IMR-90 (cell line): ENCODE data around the gene GRAMD1B. TPM values are rescaled to one million over a fixed set of nuclear protein-coding genes. Genes with fewer than 3 reads are reported as not detected.

ENCODE experiments used
- ATAC-seq: fragments of 200-7000 bp; cut with Tn5 transposase; 2 replicates; pipeline ENCODE4 v1.9.1; 2020; ENCODE audit warnings: low read depth, mild to moderate bottlenecking, moderate library complexity
- BruUV-seq: library from RNA; stranded (reverse); fragments of 400-500 nt; replicated peaks from 2 replicates; lab custom pipeline; 2021; lab: Mats Ljungman, UMichigan
- CTCF ChIA-PET: fragments of 300-600 bp; formaldehyde crosslinking; extraction: SDS; loops from one replicate; lab custom pipeline; 2021; ENCODE audit warnings: antibody characterized with exemption; lab: Yijun Ruan, JAX
- POLR2A ChIA-PET: fragments of 300-600 bp; sonication (Branson Sonifier 250); formaldehyde crosslinking; loops from one replicate; lab custom pipeline; 2022; ENCODE audit warnings: antibody characterized with exemption; ENCODE audit not compliant: unreplicated experiment; lab: Charles Lee
- DNase-seq: peaks from one replicate; pipeline ENCODE4 v3.0.0; 2013
- H2AFZ ChIP-seq: replicated peaks from 2 replicates; pipeline ENCODE3; 2013; ENCODE audit warnings: low read length, mild to moderate bottlenecking; ENCODE audit not compliant: poor library complexity
- H2AK5ac ChIP-seq: 2 replicates; pipeline ENCODE4 v1.6.1; 2013; ENCODE audit warnings: low read depth, low read length, inconsistent platforms
- H2AK9ac ChIP-seq: replicated peaks from 2 replicates; pipeline ENCODE3; 2013; ENCODE audit warnings: mild to moderate bottlenecking, low read depth, low read length, moderate library complexity; ENCODE audit not compliant: poor library complexity
- H2BK120ac ChIP-seq: 2 replicates; pipeline ENCODE4 v1.6.1; 2013; ENCODE audit warnings: low read depth, low read length, inconsistent platforms
- H2BK15ac ChIP-seq: 3 replicates; pipeline ENCODE4 v1.6.1; 2013; ENCODE audit warnings: low read depth, low read length, inconsistent platforms
- H2BK20ac ChIP-seq: 2 replicates; pipeline ENCODE4 v1.6.1; 2013; ENCODE audit warnings: low read depth, mild to moderate bottlenecking, inconsistent platforms, low read length, moderate library complexity
- H2BK5ac ChIP-seq: 2 replicates; pipeline ENCODE4 v1.6.1; 2013; ENCODE audit warnings: mild to moderate bottlenecking, low read depth, low read length, inconsistent platforms; ENCODE audit not compliant: poor library complexity, severe bottlenecking
- H3K14ac ChIP-seq: replicated peaks from 2 replicates; pipeline ENCODE4 v1.6.1; 2013; ENCODE audit warnings: low read depth, low read length, inconsistent platforms
- H3K18ac ChIP-seq: 2 replicates; pipeline ENCODE4 v1.6.1; 2013; ENCODE audit warnings: low read depth, low read length, control low read depth
- H3K23ac ChIP-seq: 2 replicates; pipeline ENCODE4 v1.6.1; 2013; ENCODE audit warnings: low read depth, low read length, inconsistent platforms
- H3K27ac ChIP-seq: 2 replicates; pipeline ENCODE4 v1.5.1; 2013; ENCODE audit warnings: mild to moderate bottlenecking, control low read depth, low read length; ENCODE audit not compliant: insufficient read depth
- H3K27me3 ChIP-seq: 2 replicates; pipeline ENCODE4 v1.6.1; 2013; ENCODE audit warnings: low read length; ENCODE audit not compliant: control insufficient read depth, insufficient read depth
- H3K36me3 ChIP-seq: 2 replicates; pipeline ENCODE4 v1.6.1; 2013; ENCODE audit warnings: low read length, mixed read lengths; ENCODE audit not compliant: control insufficient read depth, insufficient read depth
- H3K4ac ChIP-seq: 2 replicates; pipeline ENCODE4 v1.6.1; 2013; ENCODE audit warnings: low read depth, low read length, inconsistent platforms
- H3K4me1 ChIP-seq: 2 replicates; pipeline ENCODE4 v1.6.1; 2013; ENCODE audit warnings: low read length, mixed read lengths; ENCODE audit not compliant: control insufficient read depth, insufficient read depth
- H3K4me2 ChIP-seq: 2 replicates; pipeline ENCODE4 v1.6.1; 2013; ENCODE audit warnings: low read depth, mild to moderate bottlenecking, control low read depth, low read length, moderate library complexity
- H3K4me3 ChIP-seq: 2 replicates; pipeline ENCODE4 v1.5.1; 2013; ENCODE audit warnings: low read depth, mild to moderate bottlenecking, control low read depth, low read length, moderate library complexity; ENCODE audit not compliant: insufficient read depth
- H3K56ac ChIP-seq: 2 replicates; pipeline ENCODE4 v1.6.1; 2013; ENCODE audit warnings: low read length, inconsistent platforms; ENCODE audit not compliant: insufficient read depth; ENCODE audit errors: extremely low read depth
- H3K79me1 ChIP-seq, 2 experiments: 2 replicates each; pipeline ENCODE4 v1.6.1; 2013; ENCODE audit warnings: low read length in 2 of 2, inconsistent platforms in 1 of 2, low read depth in 1 of 2
- H3K9ac ChIP-seq: 2 replicates; pipeline ENCODE4 v1.6.1; 2013; ENCODE audit warnings: low read depth, low read length, control low read depth
- H3K9me1 ChIP-seq: 2 replicates; pipeline ENCODE4 v1.6.1; 2013; ENCODE audit warnings: low read length, inconsistent platforms; ENCODE audit not compliant: insufficient read depth
- H3K9me3 ChIP-seq: 2 replicates; pipeline ENCODE4 v1.6.1; 2013; ENCODE audit warnings: low read length; ENCODE audit not compliant: control insufficient read depth, insufficient read depth
- H4K20me1 ChIP-seq: 2 replicates; pipeline ENCODE4 v1.6.1; 2013; ENCODE audit warnings: low read length, inconsistent platforms; ENCODE audit not compliant: insufficient read depth
- H4K5ac ChIP-seq: 2 replicates; pipeline ENCODE4 v1.6.1; 2013; ENCODE audit warnings: mild to moderate bottlenecking, low read depth, low read length, control low read depth
- H4K8ac ChIP-seq, 2 experiments: 2 replicates each; pipeline ENCODE4 v1.6.1; 2013; ENCODE audit warnings: low read depth in 2 of 2, low read length in 2 of 2, control low read depth in 1 of 2, inconsistent platforms in 1 of 2
- H4K91ac ChIP-seq: 2 replicates; pipeline ENCODE4 v1.6.1; 2013; ENCODE audit warnings: low read depth, low read length, inconsistent platforms; ENCODE audit not compliant: insufficient read depth
- BHLHE40 ChIP-seq: fragments of 150-350 bp; IDR thresholded peaks from 2 replicates; pipeline ENCODE4 v1.6.1; 2016; ENCODE audit warnings: mild to moderate bottlenecking, low read depth, low read length
- CEBPB ChIP-seq: IDR thresholded peaks from 2 replicates; pipeline ENCODE4 v1.6.1; 2012; ENCODE audit warnings: low read depth, low read length, improper control_type of control experiment
- CHD1 ChIP-seq: IDR thresholded peaks from 2 replicates; pipeline ENCODE4 v1.6.1; 2012; ENCODE audit warnings: low read depth, low read length, improper control_type of control experiment
- CTCF ChIP-seq: conservative IDR thresholded peaks from 2 replicates; pipeline ENCODE4 v1.5.1; 2012; ENCODE audit warnings: mild to moderate bottlenecking, low read depth, low read length, improper control_type of control experiment
- ELK1 ChIP-seq: fragments of 150-350 bp; IDR thresholded peaks from 2 replicates; pipeline ENCODE4 v1.6.1; 2016; ENCODE audit warnings: low read depth, mild to moderate bottlenecking, low read length, moderate library complexity, borderline replicate concordance
- FOS ChIP-seq: fragments of 150-350 bp; IDR thresholded peaks from 2 replicates; pipeline ENCODE4 v1.6.1; 2016; ENCODE audit warnings: low read depth, low read length
- MAFK ChIP-seq: IDR thresholded peaks from 2 replicates; pipeline ENCODE4 v1.6.1; 2012; ENCODE audit warnings: low read depth, low read length, improper control_type of control experiment
- MAZ ChIP-seq: IDR thresholded peaks from 2 replicates; pipeline ENCODE4 v1.6.1; 2012; ENCODE audit warnings: low read depth, mild to moderate bottlenecking, low read length, improper control_type of control experiment, moderate library complexity, borderline replicate concordance
- MXI1 ChIP-seq: IDR thresholded peaks from 2 replicates; pipeline ENCODE4 v1.6.1; 2012; ENCODE audit warnings: low read depth, mild to moderate bottlenecking, low read length, moderate library complexity, borderline replicate concordance
- NFE2L2 ChIP-seq: fragments of 150-350 bp; IDR thresholded peaks from 2 replicates; pipeline ENCODE4 v1.6.1; 2016; ENCODE audit warnings: low read depth, mild to moderate bottlenecking, low read length
- POLR2A ChIP-seq: IDR thresholded peaks from 2 replicates; pipeline ENCODE4 v1.6.1; 2012; ENCODE audit warnings: mild to moderate bottlenecking, low read depth, low read length
- RAD21 ChIP-seq: IDR thresholded peaks from 2 replicates; pipeline ENCODE4 v1.6.1; 2012; ENCODE audit warnings: low read length, improper control_type of control experiment
- RCOR1 ChIP-seq: IDR thresholded peaks from 2 replicates; pipeline ENCODE4 v1.6.1; 2012; ENCODE audit warnings: mild to moderate bottlenecking, low read length, improper control_type of control experiment; ENCODE audit not compliant: insufficient replicate concordance
- RFX5 ChIP-seq: IDR thresholded peaks from 2 replicates; pipeline ENCODE4 v1.8.0; 2012; ENCODE audit warnings: low read depth, mild to moderate bottlenecking, low read length, moderate library complexity
- SMC3 ChIP-seq: fragments of 150-350 bp; IDR thresholded peaks from 2 replicates; pipeline ENCODE4 v1.6.1; 2016; ENCODE audit warnings: low read depth, mild to moderate bottlenecking, antibody characterized with exemption, low read length, moderate library complexity
- USF2 ChIP-seq: fragments of 150-350 bp; IDR thresholded peaks from 2 replicates; pipeline ENCODE4 v1.6.1; 2017; ENCODE audit warnings: mild to moderate bottlenecking, antibody characterized with exemption, low read length, low read depth
- WGBS, 2 experiments: methylation state at CpG; one replicate each; pipeline versions ENCODE4 v1.1.5 to v1.1.7; 2013; ENCODE audit warnings: missing lambda C conversion rate in 2 of 2; ENCODE audit not compliant: insufficient read length in 1 of 2; ENCODE audit errors: extremely low coverage in 2 of 2; 5-methylcytosine and 5-hydroxymethylcytosine counted together
- dilution Hi-C: fragments of 300-500 bp; cut with HindIII; formaldehyde crosslinking; loops from one replicate; pipeline ENCODE4 v1.14.3; 2018; ENCODE audit warnings: low sequenced_read_pairs; ENCODE audit not compliant: unreplicated experiment
- in situ Hi-C: fragments of 300-500 bp; cut with MboI; formaldehyde crosslinking; loops from 3 replicates; pipeline ENCODE4 v1.14.3; 2019; ENCODE audit warnings: low sequenced_read_pairs, inconsistent platforms, mixed read lengths
- intact Hi-C: fragments of 100-400 bp; cut with micrococcal nuclease; formaldehyde crosslinking; loops from 2 replicates; pipeline ENCODE4 v1.10.0; 2022
- polyA plus RNA-seq, 3 experiments: library from polyadenylated mRNA; depleted of rRNA; stranded (reverse); fragments of >200 nt; gene quantifications; 2 replicates each; pipeline ENCODE4 v1.2.3, GENCODE V29; 2012; ENCODE audit warnings: low replicate concordance in 1 of 3
- total RNA-seq: library from RNA; depleted of rRNA; stranded (reverse); fragments of >200 nt; gene quantifications from 2 replicates; pipeline ENCODE4 v1.2.3, GENCODE V29; 2012

Gene GRAMD1B
- total and polyA plus RNA-seq, 2 of the 4 experiments (the other 2 are of a cell fraction): 7.1 to 7.2 TPM

- POLR2A ChIA-PET: no interaction called here
- Histone ChIP-seq H4K8ac (no peak overlapping the region; a peak in 1 of 4 replicates), H3K56ac (no peak overlapping the region), H3K9me1 (0 out of 2 replicates have a peak, but pooled peaks cover 5% of the 10 kb centered on the region), H4K5ac (no peak overlapping the region), H2BK5ac (no peak overlapping the region), H3K18ac (no peak overlapping the region), H2BK20ac (no peak overlapping the region), H2AK9ac (no peak overlapping the region), H3K4ac (no peak overlapping the region), H3K27me3 (no peaks in the 10 kb centered on the region), H4K20me1 (no peaks in the 10 kb centered on the region), H2AK5ac (no peak overlapping the region; the same call in 1 of the 2 replicates), H3K79me1 (peaks cover 23 to 41% of the 10 kb centered on the region in 2 experiments), H3K9ac (no peak overlapping the region), H3K36me3 (no peaks in the 10 kb centered on the region), H3K27ac (no peak overlapping the region), H3K14ac (0 out of 2 replicates have a peak overlapping the region, but pooled peaks have one; percentile 29), H3K9me3 (no peaks in the 10 kb centered on the region), H3K4me2 (no peak overlapping the region), H2AFZ (no peak overlapping the region), H4K91ac (no peak overlapping the region), H3K4me3 (no peak overlapping the region), H3K23ac (peak overlapping the region; percentile 45; the same call in 1 of the 2 replicates), H3K4me1 (peaks cover 8% of the 10 kb centered on the region), H2BK120ac (no peak overlapping the region), H2BK15ac (no peak overlapping the region)
- dilution Hi-C loops (no loop called here), in situ Hi-C loops (no loop called here), intact Hi-C loops (no loop called here)
- no TSS peak for BruUV-seq
- no peak for DNase-seq
- no CpG with 5 or more reads among the region's 4 CpGs for WGBS, 2 experiments
- ATAC-seq: no peak
- TF ChIP-seq MXI1: no peak
- no peak for TF ChIP-seq FOS
- no peak for TF ChIP-seq MAFK
- no peak for TF ChIP-seq CTCF
- no peak for TF ChIP-seq ELK1
- TF ChIP-seq NFE2L2: no peak
- no peak for TF ChIP-seq POLR2A
- TF ChIP-seq SMC3: no peak
- no peak for TF ChIP-seq RAD21
- no peak for TF ChIP-seq RFX5
- no peak for TF ChIP-seq RCOR1
- no peak for TF ChIP-seq CEBPB
- no peak for TF ChIP-seq USF2
- TF ChIP-seq BHLHE40: no peak
- no peak for TF ChIP-seq MAZ
- no peak for TF ChIP-seq CHD1
- CTCF ChIA-PET: interaction anchor here (1.4 kb wide), 1 partner anchor 11 kb away, joined by 5 read pairs; no protein-coding TSS in a partner anchor
These were observed 9.5 kb downstream of the GRAMD1B start for GRCh38 chr11:123439616-123440015.
